GM12878 (cell line): ENCODE results near the gene BBS1. TPM values are rescaled to one million over a fixed set of nuclear protein-coding genes. Genes with fewer than 3 reads are reported as not detected.

Experiments used
- CHD1 ChIP-seq: IDR thresholded peaks from 2 replicates; pipeline ENCODE4 v1.6.1; 2012; ENCODE audit warnings: low read depth, low read length, improper control_type of control experiment
- IRF3 ChIP-seq: fragments of 450-650 bp; IDR thresholded peaks from 2 replicates; pipeline ENCODE4 v1.6.1; 2014; ENCODE audit warnings: mild to moderate bottlenecking
- ZNF217 ChIP-seq: fragments of 450-650 bp; IDR thresholded peaks from 2 replicates; pipeline ENCODE4 v1.6.1; 2017; ENCODE audit warnings: antibody characterized with exemption, mild to moderate bottlenecking
- polyA plus RNA-seq, 11 experiments: library from polyadenylated mRNA; depleted of rRNA in 4 of 11; unstranded in 6 of 11; stranded (reverse) in 5 of 11; fragments of >200 nt; fragmentation: Nextera tagmentation in 4 of 11; fragmentation: Illumina TruSeq in 1 of 11; extraction: Ambion mirVana in 4 of 11; extraction: Trizol in 1 of 11; gene quantifications; 1 replicate in 1 of 11; 2 replicates in 10 of 11; pipeline versions ENCODE4 v1.2.1 to v1.2.3, GENCODE V29; 2011 to 2016; ENCODE audit warnings: inconsistent platforms in 2 of 11, missing spikeins in 2 of 11, low read depth in 1 of 11
- total RNA-seq, 4 experiments: library from RNA; depleted of rRNA in 3 of 4; stranded (reverse); fragments of >200 nt in 3 of 4; fragmentation: Illumina TruSeq in 1 of 4; extraction: Trizol in 1 of 4; gene quantifications; 2 replicates each; pipeline versions ENCODE4 v1.2.1 to v1.2.3, GENCODE V29; 2013 to 2021
- TF ChIP-seq, protein P1 (sequence below): IDR thresholded peaks from 2 replicates; pipeline ENCODE4 v1.6.1; 2012; ENCODE audit warnings: improper control_type of control experiment, low read depth, low read length; ENCODE audit not compliant: insufficient replicate concordance
- TF ChIP-seq, protein P2 (sequence below): fragments of 450-650 bp; IDR thresholded peaks from 2 replicates; pipeline ENCODE4 v1.6.1; 2017; ENCODE audit warnings: mild to moderate bottlenecking
- TF ChIP-seq, protein P3 (sequence below): fragments of 450-650 bp; formaldehyde crosslinking; IDR thresholded peaks from 2 replicates; pipeline ENCODE4 v1.4.0; 2020; ENCODE audit warnings: mild to moderate bottlenecking, moderate library complexity
- TF ChIP-seq, protein P4 (sequence below): fragments of 450-650 bp; formaldehyde crosslinking; IDR thresholded peaks from 2 replicates; pipeline ENCODE4 v1.4.0; 2022; ENCODE audit warnings: mild to moderate bottlenecking, moderate library complexity

Gene BBS1
- total and polyA plus RNA-seq, 10 of the 15 experiments (the other 5 are each of a cell fraction or from before 2014, with no cell fraction given): 2.5 to 14.7 (median 8.7) TPM

- TF ChIP-seq, protein P1, sequence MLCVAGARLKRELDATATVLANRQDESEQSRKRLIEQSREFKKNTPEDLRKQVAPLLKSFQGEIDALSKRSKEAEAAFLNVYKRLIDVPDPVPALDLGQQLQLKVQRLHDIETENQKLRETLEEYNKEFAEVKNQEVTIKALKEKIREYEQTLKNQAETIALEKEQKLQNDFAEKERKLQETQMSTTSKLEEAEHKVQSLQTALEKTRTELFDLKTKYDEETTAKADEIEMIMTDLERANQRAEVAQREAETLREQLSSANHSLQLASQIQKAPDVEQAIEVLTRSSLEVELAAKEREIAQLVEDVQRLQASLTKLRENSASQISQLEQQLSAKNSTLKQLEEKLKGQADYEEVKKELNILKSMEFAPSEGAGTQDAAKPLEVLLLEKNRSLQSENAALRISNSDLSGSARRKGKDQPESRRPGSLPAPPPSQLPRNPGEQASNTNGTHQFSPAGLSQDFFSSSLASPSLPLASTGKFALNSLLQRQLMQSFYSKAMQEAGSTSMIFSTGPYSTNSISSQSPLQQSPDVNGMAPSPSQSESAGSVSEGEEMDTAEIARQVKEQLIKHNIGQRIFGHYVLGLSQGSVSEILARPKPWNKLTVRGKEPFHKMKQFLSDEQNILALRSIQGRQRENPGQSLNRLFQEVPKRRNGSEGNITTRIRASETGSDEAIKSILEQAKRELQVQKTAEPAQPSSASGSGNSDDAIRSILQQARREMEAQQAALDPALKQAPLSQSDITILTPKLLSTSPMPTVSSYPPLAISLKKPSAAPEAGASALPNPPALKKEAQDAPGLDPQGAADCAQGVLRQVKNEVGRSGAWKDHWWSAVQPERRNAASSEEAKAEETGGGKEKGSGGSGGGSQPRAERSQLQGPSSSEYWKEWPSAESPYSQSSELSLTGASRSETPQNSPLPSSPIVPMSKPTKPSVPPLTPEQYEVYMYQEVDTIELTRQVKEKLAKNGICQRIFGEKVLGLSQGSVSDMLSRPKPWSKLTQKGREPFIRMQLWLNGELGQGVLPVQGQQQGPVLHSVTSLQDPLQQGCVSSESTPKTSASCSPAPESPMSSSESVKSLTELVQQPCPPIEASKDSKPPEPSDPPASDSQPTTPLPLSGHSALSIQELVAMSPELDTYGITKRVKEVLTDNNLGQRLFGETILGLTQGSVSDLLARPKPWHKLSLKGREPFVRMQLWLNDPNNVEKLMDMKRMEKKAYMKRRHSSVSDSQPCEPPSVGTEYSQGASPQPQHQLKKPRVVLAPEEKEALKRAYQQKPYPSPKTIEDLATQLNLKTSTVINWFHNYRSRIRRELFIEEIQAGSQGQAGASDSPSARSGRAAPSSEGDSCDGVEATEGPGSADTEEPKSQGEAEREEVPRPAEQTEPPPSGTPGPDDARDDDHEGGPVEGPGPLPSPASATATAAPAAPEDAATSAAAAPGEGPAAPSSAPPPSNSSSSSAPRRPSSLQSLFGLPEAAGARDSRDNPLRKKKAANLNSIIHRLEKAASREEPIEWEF: no peak
- no peak for TF ChIP-seq ZNF217
- TF ChIP-seq, protein P2, sequence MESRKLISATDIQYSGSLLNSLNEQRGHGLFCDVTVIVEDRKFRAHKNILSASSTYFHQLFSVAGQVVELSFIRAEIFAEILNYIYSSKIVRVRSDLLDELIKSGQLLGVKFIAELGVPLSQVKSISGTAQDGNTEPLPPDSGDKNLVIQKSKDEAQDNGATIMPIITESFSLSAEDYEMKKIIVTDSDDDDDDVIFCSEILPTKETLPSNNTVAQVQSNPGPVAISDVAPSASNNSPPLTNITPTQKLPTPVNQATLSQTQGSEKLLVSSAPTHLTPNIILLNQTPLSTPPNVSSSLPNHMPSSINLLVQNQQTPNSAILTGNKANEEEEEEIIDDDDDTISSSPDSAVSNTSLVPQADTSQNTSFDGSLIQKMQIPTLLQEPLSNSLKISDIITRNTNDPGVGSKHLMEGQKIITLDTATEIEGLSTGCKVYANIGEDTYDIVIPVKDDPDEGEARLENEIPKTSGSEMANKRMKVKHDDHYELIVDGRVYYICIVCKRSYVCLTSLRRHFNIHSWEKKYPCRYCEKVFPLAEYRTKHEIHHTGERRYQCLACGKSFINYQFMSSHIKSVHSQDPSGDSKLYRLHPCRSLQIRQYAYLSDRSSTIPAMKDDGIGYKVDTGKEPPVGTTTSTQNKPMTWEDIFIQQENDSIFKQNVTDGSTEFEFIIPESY: no peak
- TF ChIP-seq, protein P3, sequence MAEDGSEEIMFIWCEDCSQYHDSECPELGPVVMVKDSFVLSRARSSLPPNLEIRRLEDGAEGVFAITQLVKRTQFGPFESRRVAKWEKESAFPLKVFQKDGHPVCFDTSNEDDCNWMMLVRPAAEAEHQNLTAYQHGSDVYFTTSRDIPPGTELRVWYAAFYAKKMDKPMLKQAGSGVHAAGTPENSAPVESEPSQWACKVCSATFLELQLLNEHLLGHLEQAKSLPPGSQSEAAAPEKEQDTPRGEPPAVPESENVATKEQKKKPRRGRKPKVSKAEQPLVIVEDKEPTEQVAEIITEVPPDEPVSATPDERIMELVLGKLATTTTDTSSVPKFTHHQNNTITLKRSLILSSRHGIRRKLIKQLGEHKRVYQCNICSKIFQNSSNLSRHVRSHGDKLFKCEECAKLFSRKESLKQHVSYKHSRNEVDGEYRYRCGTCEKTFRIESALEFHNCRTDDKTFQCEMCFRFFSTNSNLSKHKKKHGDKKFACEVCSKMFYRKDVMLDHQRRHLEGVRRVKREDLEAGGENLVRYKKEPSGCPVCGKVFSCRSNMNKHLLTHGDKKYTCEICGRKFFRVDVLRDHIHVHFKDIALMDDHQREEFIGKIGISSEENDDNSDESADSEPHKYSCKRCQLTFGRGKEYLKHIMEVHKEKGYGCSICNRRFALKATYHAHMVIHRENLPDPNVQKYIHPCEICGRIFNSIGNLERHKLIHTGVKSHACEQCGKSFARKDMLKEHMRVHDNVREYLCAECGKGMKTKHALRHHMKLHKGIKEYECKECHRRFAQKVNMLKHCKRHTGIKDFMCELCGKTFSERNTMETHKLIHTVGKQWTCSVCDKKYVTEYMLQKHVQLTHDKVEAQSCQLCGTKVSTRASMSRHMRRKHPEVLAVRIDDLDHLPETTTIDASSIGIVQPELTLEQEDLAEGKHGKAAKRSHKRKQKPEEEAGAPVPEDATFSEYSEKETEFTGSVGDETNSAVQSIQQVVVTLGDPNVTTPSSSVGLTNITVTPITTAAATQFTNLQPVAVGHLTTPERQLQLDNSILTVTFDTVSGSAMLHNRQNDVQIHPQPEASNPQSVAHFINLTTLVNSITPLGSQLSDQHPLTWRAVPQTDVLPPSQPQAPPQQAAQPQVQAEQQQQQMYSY (CRISPR knock-in tag): no peak
- no peak for TF ChIP-seq IRF3
- TF ChIP-seq, protein P4, sequence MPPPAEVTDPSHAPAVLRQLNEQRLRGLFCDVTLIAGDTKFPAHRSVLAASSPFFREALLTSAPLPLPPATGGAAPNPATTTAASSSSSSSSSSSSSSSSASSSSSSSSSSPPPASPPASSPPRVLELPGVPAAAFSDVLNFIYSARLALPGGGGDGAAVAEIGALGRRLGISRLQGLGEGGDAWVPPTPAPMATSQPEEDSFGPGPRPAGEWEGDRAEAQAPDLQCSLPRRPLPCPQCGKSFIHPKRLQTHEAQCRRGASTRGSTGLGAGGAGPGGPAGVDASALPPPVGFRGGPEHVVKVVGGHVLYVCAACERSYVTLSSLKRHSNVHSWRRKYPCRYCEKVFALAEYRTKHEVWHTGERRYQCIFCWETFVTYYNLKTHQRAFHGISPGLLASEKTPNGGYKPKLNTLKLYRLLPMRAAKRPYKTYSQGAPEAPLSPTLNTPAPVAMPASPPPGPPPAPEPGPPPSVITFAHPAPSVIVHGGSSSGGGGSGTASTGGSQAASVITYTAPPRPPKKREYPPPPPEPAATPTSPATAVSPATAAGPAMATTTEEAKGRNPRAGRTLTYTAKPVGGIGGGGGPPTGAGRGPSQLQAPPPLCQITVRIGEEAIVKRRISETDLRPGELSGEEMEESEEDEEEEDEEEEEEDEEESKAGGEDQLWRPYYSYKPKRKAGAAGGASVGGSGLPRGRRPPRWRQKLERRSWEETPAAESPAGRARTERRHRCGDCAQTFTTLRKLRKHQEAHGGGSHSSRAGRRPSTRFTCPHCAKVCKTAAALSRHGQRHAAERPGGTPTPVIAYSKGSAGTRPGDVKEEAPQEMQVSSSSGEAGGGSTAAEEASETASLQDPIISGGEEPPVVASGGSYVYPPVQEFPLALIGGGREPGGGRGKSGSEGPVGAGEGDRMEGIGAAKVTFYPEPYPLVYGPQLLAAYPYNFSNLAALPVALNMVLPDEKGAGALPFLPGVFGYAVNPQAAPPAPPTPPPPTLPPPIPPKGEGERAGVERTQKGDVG (CRISPR knock-in tag): no peak
- TF ChIP-seq CHD1: no peak
These were observed 37.3 kb upstream of the BBS1 start (continued) for GRCh38 chr11:66473167-66473566.
